Breast epithelium (tissue), 4 donors: ENCODE measurements around the gene CUL4A. TPM values are rescaled to one million over a fixed set of nuclear protein-coding genes. Genes with fewer than 3 reads are reported as not detected.
"Not testable (repeated sequence)": the region's sequence is repeated elsewhere in the genome, so short reads cannot be mapped to it uniquely, and the experiment has no call there.

Source experiments
- DNase-seq, 2 donors: peaks; one replicate each; pipeline ENCODE4 v3.0.0-alpha.2; 2019; ENCODE audit warnings: low spot score in 2 of 2
- H3K27ac ChIP-seq, 2 donors: fragments of 200-600 bp; sonication (generic) in 1 of 2; one replicate each; pipeline ENCODE4 v1.5.1; 2016 to 2019; ENCODE audit warnings: mild to moderate bottlenecking in 1 of 2
- H3K27me3 ChIP-seq, 2 donors: fragments of 200-600 bp; sonication (generic) in 1 of 2; one replicate each; pipeline versions ENCODE4 v1.5.1 to v1.6.0; 2017 to 2019; ENCODE audit warnings: control low read depth in 1 of 2, mild to moderate bottlenecking in 1 of 2
- H3K36me3 ChIP-seq: fragments of 200-600 bp; one replicate; pipeline ENCODE4 v1.5.1; 2019
- H3K4me1 ChIP-seq, 2 donors: fragments of 200-600 bp; sonication (generic); one replicate each; pipeline ENCODE4 v1.5.1; 2016 to 2019; ENCODE audit warnings: control low read depth in 1 of 2
- H3K4me3 ChIP-seq, 3 donors: fragments of 200-600 bp; sonication (generic); 1 replicate in 2 of 3; 2 replicates in 1 of 3; pipeline ENCODE4 v1.5.1; 2016 to 2019; ENCODE audit warnings: mild to moderate bottlenecking in 3 of 3, moderate library complexity in 2 of 3
- H3K9me3 ChIP-seq, 2 donors: fragments of 200-600 bp; sonication (generic) in 1 of 2; one replicate each; pipeline ENCODE4 v1.5.1; 2016 to 2019; ENCODE audit warnings: control low read depth in 1 of 2
- CTCF ChIP-seq, 3 donors: fragments of 450-650 bp; IDR thresholded peaks; one replicate each; pipeline ENCODE4 v1.5.1; 2016 to 2017; ENCODE audit warnings: antibody characterized with exemption in 3 of 3, mild to moderate bottlenecking in 3 of 3, moderate library complexity in 3 of 3
- POLR2A ChIP-seq: fragments of 450-650 bp; IDR thresholded peaks from one replicate; pipeline ENCODE4 v1.6.1; 2016; ENCODE audit warnings: antibody characterized with exemption, mild to moderate bottlenecking, moderate library complexity
- POLR2AphosphoS5 ChIP-seq, 3 donors: sonication (generic); formaldehyde crosslinking; IDR thresholded peaks; one replicate each; pipeline ENCODE4 v1.6.1; 2017; ENCODE audit warnings: antibody characterized with exemption in 3 of 3
- intact Hi-C: fragments of 100-400 bp; cut with DNase I; formaldehyde crosslinking; loops from one replicate; pipeline ENCODE4 v1.15.1; 2023; ENCODE audit warnings: low total_unique reads
- total RNA-seq, 3 donors: library from RNA; depleted of rRNA; stranded (reverse); fragments of >200 nt; gene quantifications; one replicate each; pipeline ENCODE4 v1.1.0, GENCODE V29; 2016

Gene CUL4A
- total RNA-seq, 3 donors from 2014 or later, result 108 to 145 (median 142) TPM

- DNase-seq, result no peak
- Histone ChIP-seq H3K4me1 (peaks cover 0 to 7% of the 10 kb centered on the region in 2 donors), H3K4me3 (no peak overlapping the region), H3K36me3 (no peaks in the 10 kb centered on the region), H3K27ac (no peak overlapping the region), H3K27me3 (no peaks in the 10 kb centered on the region), H3K9me3 (no peaks in the 10 kb centered on the region)
- intact Hi-C loops, result no loop called here
- no peak for TF ChIP-seq POLR2AphosphoS5 (IDR thresholded peaks at IDR 0.05)
- no peak for TF ChIP-seq POLR2A
- no peak for TF ChIP-seq CTCF (IDR thresholded peaks at IDR 0.05)
Observed at GRCh38 chr13:113305208-113305607, 95.8 kb downstream of the CUL4A start.

DNA sequence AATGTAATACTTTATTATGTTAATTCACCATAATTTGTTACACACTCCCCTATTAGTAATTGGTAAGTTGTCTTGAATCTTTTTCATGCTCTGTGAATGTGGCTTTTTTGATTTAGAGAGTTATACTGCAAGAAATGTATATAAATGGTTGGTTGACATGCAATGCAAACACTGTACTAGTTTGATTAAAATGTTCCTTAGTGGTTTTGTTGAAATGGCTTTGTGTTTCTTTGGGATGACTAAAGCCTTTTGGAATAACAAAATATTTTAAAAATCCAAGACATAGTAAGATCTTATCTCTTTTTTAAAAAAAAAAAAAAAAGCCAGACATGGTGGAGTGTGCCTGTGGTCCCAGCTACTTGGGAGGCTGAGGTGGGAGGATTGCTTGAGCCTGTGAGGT is 98.1 kb downstream of the CUL4A start:
- Histone ChIP-seq H3K4me1 (peaks cover 0 to 7% of the 10 kb centered on the region in 2 donors), H3K36me3 (no peaks in the 10 kb centered on the region), H3K9me3 (no peaks in the 10 kb centered on the region), H3K4me3 (no peak overlapping the region), H3K27me3 (no peaks in the 10 kb centered on the region), H3K27ac (no peak overlapping the region)
- TF ChIP-seq CTCF (IDR thresholded peaks at IDR 0.05), result no peak
- TF ChIP-seq POLR2A, result no peak
- TF ChIP-seq POLR2AphosphoS5 (IDR thresholded peaks at IDR 0.05), result no peak
- intact Hi-C loops, result no loop called here
- DNase-seq, result no peak

DNA sequence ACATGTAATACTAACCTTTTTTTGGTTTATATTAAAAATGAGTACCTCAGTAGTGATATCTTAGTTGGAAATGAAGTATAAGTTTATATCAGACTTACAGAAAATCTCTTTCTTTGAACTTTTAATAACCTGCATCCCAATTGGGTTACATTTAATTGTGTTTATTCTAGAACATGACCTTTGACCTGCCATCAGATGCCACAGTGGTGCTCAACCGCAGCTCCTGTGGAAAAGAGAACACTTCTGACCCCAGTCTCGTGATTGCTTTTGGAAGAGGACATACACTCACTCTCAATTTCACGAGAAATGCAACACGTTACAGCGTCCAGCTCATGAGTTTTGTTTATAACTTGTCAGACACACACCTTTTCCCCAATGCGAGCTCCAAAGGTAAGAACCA is 100.1 kb downstream of the CUL4A start:
- Histone ChIP-seq H3K36me3 (no peaks in the 10 kb centered on the region), H3K4me1 (peaks cover 0 to 7% of the 10 kb centered on the region in 2 donors), H3K27me3 (no peaks in the 10 kb centered on the region), H3K9me3 (no peaks in the 10 kb centered on the region), H3K4me3 (no peak overlapping the region), H3K27ac (no peak overlapping the region)
- no peak for DNase-seq
- TF ChIP-seq CTCF (IDR thresholded peaks at IDR 0.05) (no peak), POLR2A (no peak), POLR2AphosphoS5 (IDR thresholded peaks at IDR 0.05) (no peak)
- intact Hi-C loops, result no loop called here

- H3K36me3 ChIP-seq, H3K4me3 ChIP-seq, H3K27ac ChIP-seq, intact Hi-C loops, H3K4me1 ChIP-seq, DNase-seq, H3K9me3 ChIP-seq, H3K27me3 ChIP-seq: not testable (repeated sequence)
Observed at GRCh38 chr13:113314112-113314511, 104.7 kb downstream of the CUL4A start.

DNA sequence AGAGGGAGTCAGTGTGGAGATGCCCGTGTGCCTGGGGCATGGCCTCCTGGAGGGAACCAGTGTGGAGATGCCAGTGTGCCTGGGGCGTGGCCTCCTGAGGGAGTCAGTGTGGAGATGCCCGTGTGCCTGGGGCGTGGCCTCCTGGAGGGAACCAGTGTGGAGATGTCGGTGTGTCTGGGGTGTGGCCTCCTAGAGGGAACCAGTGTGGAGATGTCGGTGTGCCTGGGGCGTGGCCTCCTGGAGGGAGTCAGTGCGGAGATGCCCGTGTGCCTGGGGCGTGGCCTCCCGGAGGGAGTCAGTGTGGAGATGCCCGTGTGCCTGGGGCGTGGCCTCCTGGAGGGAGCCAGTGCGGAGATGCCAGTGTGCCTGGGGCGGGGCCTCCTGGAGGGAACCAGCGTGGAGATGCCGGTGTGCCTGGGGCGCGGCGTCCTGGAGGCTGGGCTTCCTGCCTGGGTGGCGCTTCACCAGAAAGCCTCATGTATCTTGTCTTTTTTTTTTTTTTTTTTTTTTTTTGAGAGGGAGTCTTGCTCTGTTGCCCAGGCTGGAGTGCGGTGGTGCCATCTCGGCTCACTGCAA is 105.6 kb downstream of the CUL4A start:
- H3K27me3 ChIP-seq, H3K27ac ChIP-seq, H3K4me1 ChIP-seq, H3K36me3 ChIP-seq, DNase-seq, intact Hi-C loops, H3K4me3 ChIP-seq, H3K9me3 ChIP-seq: not testable (repeated sequence)

DNA sequence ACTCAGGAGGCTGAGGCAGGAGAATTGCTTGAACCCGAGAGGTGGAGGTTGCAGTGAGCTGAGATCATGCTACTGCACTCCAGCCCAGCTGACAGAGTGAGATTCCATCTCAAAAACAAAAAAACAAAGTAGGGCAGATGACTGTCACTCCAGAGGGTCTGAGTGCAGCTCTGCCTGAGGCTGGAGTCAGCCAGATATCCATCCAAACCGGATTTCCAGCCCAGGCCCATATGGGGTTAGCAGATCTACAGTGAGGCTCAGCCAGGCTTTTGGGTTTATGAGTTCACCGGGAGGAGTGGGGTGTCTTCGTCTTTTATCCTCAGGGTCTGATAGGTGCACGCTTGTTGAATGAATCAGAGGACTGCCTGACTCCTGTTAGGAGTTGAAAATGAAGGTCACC is 106.6 kb downstream of the CUL4A start:
- no peak overlapping the region for H3K27ac ChIP-seq
- no peak for TF ChIP-seq POLR2A
- no peak for DNase-seq
- no peaks in the 10 kb centered on the region for H3K9me3 ChIP-seq
- no peaks in the 10 kb centered on the region for H3K27me3 ChIP-seq
- no peak overlapping the region for H3K4me3 ChIP-seq
- intact Hi-C loops, result no loop called here
- no peaks in the 10 kb centered on the region for H3K4me1 ChIP-seq
- H3K36me3 ChIP-seq, result no peaks in the 10 kb centered on the region

Other genes starting within 250 kb of the CUL4A start
- 10 to 100 TPM; 33.4 to 77.3 (median 38.6) TPM for gene MCF2L, start 240.4 kb upstream of the CUL4A start, total RNA-seq
- gene F7, start 103.8 kb upstream of the CUL4A start, total RNA-seq, result under 1 TPM; 0.15 to 0.48 (median 0.33) TPM
- gene F10, start 86.8 kb upstream of the CUL4A start, total RNA-seq, result 10 to 100 TPM in 1 of 3 donors, 1 to 10 TPM in 2; 5.1 to 63.2 (median 8.2) TPM
- not detected for gene PROZ, start 51.0 kb upstream of the CUL4A start, total RNA-seq
- gene PCID2, start 944 bp upstream of the CUL4A start, total RNA-seq, result 10 to 100 TPM; 50.2 to 79.2 (median 76.7) TPM
- gene LAMP1, start 87.6 kb downstream of the CUL4A start, total RNA-seq, result 100 to 1,000 TPM in 1 of 3 donors, 10 to 100 TPM in 2; 96.7 to 167 (median 99.1) TPM
- 10 to 100 TPM in 2 of 3 donors, 1 to 10 TPM in 1; 5.8 to 19.0 (median 14.0) TPM for gene GRTP1, start 154.5 kb downstream of the CUL4A start, total RNA-seq
- 1 to 10 TPM; 1.8 to 2.7 (median 2.0) TPM for gene ADPRHL1, start 243.9 kb downstream of the CUL4A start, total RNA-seq